Esophagus muscularis mucosa (tissue), 4 donors: ENCODE measurements around the gene MBD3. TPM values are rescaled to one million over a fixed set of nuclear protein-coding genes. Genes with fewer than 3 reads are reported as not detected.

ENCODE experiments used
- DNase-seq: peaks from one replicate; pipeline ENCODE4 v3.0.0-alpha.2; 2017; ENCODE audit errors: extremely low spot score
- H3K27ac ChIP-seq, 4 donors: fragments of 200-600 bp; sonication (generic); replicated peaks in 1 of 4; 1 replicate in 3 of 4; 2 replicates in 1 of 4; pipeline ENCODE4 v1.5.1; 2016 to 2019; ENCODE audit warnings: mild to moderate bottlenecking in 1 of 4
- H3K27me3 ChIP-seq, 4 donors: fragments of 200-600 bp; sonication (generic); one replicate each; pipeline versions ENCODE4 v1.5.1 to v1.6.0; 2016 to 2019
- H3K36me3 ChIP-seq, 4 donors: fragments of 200-600 bp; sonication (generic); one replicate each; pipeline ENCODE4 v1.5.1; 2016 to 2019
- H3K4me1 ChIP-seq, 4 donors: fragments of 200-600 bp; sonication (generic); one replicate each; pipeline ENCODE4 v1.5.1; 2016 to 2019
- H3K4me3 ChIP-seq, 4 donors: fragments of 200-600 bp; sonication (generic); 1 replicate in 2 of 4; 2 replicates in 2 of 4; pipeline ENCODE4 v1.5.1; 2016 to 2019; ENCODE audit warnings: mild to moderate bottlenecking in 4 of 4, moderate library complexity in 1 of 4
- H3K9me3 ChIP-seq, 4 donors: fragments of 200-600 bp; sonication (generic); 1 replicate in 3 of 4; 2 replicates in 1 of 4; pipeline ENCODE4 v1.5.1; 2016 to 2019
- CTCF ChIP-seq, 3 experiments: fragments of 200-600 bp in 2 of 3; fragments of 450-650 bp in 1 of 3; sonication (generic) in 2 of 3; IDR thresholded peaks; one replicate each; pipeline ENCODE4 v1.5.1; 2017 to 2019; ENCODE audit warnings: antibody characterized with exemption in 3 of 3, mild to moderate bottlenecking in 2 of 3, moderate library complexity in 1 of 3
- EP300 ChIP-seq: sonication (generic); formaldehyde crosslinking; IDR thresholded peaks from one replicate; pipeline ENCODE4 v1.6.1; 2017; ENCODE audit warnings: antibody characterized with exemption
- POLR2A ChIP-seq: fragments of 450-650 bp; IDR thresholded peaks from one replicate; pipeline ENCODE4 v1.6.1; 2017; ENCODE audit warnings: antibody characterized with exemption, moderate library complexity, mild to moderate bottlenecking, low read depth
- POLR2AphosphoS5 ChIP-seq, 2 donors: sonication (generic); formaldehyde crosslinking; IDR thresholded peaks; one replicate each; pipeline ENCODE4 v1.6.1; 2017; ENCODE audit warnings: antibody characterized with exemption in 2 of 2
- WGBS: methylation state at CpG from one replicate; pipeline ENCODE4 v1.1.5; 2018; 5-methylcytosine and 5-hydroxymethylcytosine counted together
- intact Hi-C: fragments of 100-400 bp; cut with DNase I; formaldehyde crosslinking; loops from one replicate; pipeline ENCODE4 v1.15.1; 2023
- total RNA-seq, 4 donors: library from RNA; depleted of rRNA; stranded (reverse); fragments of >200 nt; gene quantifications; one replicate each; pipeline versions ENCODE4 v1.1.0 to v1.2.1, GENCODE V29; 2016

MBD3 gene
- total RNA-seq, 4 donors from 2014 or later = 81.8 to 152 (median 114) TPM

DNA sequence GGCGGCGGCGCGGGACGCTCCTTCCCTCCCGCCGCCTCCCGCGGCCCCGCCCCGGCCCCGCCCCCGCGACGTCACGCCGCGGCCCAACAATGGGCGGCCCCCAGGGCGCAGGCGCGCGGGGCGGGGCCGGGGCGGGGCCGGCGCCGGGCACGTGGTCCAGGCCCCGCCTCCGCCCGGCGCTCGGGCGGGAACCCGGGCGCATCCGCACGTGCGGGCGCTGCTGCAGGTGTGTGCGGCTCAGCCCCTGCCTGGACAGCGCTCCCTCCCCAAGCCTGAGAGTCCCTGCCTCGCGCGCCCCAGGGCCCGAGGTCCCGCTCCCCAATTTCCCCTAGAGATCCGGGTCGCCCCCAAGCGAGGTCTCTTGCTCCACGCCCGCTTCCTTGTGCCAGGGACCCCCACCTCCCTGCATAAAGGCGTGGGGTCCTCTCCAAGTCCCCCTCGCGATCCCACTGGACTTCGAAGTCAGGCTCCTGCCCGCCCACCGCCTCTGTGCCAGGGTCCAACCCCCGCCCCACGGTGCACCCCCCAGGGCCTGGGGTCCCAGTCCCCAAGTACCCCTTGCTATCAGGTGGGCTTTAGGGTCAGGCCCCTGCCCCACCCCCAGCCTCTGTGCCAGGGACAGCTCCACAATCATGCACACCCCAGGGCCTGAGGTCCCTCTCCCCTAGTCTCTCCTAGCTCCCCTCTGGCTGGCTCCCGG is 24.2 kb downstream of the MBD3 start, which contains the start of gene MEX3D:
TSS of gene MEX3D (minus strand) at position 6 of the 700 bp plus-strand sequence. CDS start 267 bp downstream, outside the sequence.
- Histone ChIP-seq H3K27me3 (no peaks in the 10 kb centered on the region), H3K4me1 (peaks cover 12 to 38% (median 27%) of the 10 kb centered on the region in 4 donors), H3K9me3 (no peaks in the 10 kb centered on the region), H3K36me3 (peaks cover 0 to 3% (median 0%) of the 10 kb centered on the region in 4 donors), H3K27ac (peak within 1 kb of the TSS; percentile 87 to 91 (median 90)), H3K4me3 (peak within 1 kb of the TSS; percentile 76 to 86 (median 78))
- 12% methylated on average over 17 of the region's 63 CpGs for WGBS
- TF ChIP-seq POLR2A (no peak), EP300 (no peak), CTCF (IDR thresholded peaks at IDR 0.05) (no peak), POLR2AphosphoS5 (IDR thresholded peaks at IDR 0.05) (no peak)
- intact Hi-C loops = loop anchor here (5.0 kb wide), 1 partner anchor 34 kb away; no protein-coding TSS in a partner anchor
- DNase-seq = no peak

DNA sequence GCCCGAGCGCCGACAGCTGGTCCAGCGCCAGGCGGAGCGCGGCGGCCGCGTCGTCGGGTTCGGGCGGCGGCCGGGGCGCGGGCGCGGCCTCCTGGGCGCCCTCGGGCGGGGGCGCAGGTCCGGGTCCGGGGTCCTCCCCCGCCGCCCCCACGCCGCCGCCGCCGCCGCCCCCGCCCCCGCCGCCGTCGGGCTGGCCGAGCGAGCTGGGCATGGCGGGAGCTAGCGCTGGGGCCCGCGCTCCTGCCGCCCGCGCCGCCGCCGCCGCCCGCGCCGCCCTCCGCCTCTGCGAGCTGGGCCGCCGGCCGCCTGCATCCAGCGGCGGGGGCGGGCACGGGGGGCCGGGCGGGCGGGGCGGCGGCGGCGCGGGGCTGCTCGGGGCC is 24.8 kb downstream of the MBD3 start:
- Histone ChIP-seq H3K36me3 (peaks cover 0 to 3% (median 1%) of the 10 kb centered on the region in 4 donors), H3K27ac (peak overlapping the region in 1 of 4 donors; percentile 89), H3K9me3 (no peaks in the 10 kb centered on the region), H3K4me3 (peak overlapping the region; percentile 76 to 86 (median 78)), H3K27me3 (no peaks in the 10 kb centered on the region), H3K4me1 (peaks cover 12 to 38% (median 27%) of the 10 kb centered on the region in 4 donors)
- WGBS = no CpG with 5 or more reads among the region's 73 CpGs
- intact Hi-C loops = loop anchor here (5.0 kb wide), 1 partner anchor 34 kb away; no protein-coding TSS in a partner anchor
- no peak for TF ChIP-seq CTCF (IDR thresholded peaks at IDR 0.05)
- DNase-seq = no peak

GRCh38 chr19:1567116-1567847 is 25.4 kb downstream of the MBD3 start:
- Histone ChIP-seq H3K4me1 (peaks cover 12 to 38% (median 27%) of the 10 kb centered on the region in 4 donors), H3K27me3 (no peaks in the 10 kb centered on the region), H3K4me3 (peak overlapping the region; percentile 76 to 86 (median 78)), H3K27ac (peak overlapping the region; percentile 87 to 91 (median 90)), H3K9me3 (no peaks in the 10 kb centered on the region), H3K36me3 (peaks cover 0 to 5% (median 1%) of the 10 kb centered on the region in 4 donors)
- TF ChIP-seq POLR2A (no peak), CTCF (IDR thresholded peaks at IDR 0.05) (no peak), EP300 (no peak), POLR2AphosphoS5 (IDR thresholded peaks at IDR 0.05) (no peak)
- no peak for DNase-seq
- intact Hi-C loops = loop anchor here (5.0 kb wide), 1 partner anchor 35 kb away; no protein-coding TSS in a partner anchor
- no CpG with 5 or more reads among the region's 108 CpGs for WGBS

- H3K36me3 ChIP-seq = peaks cover 0 to 5% (median 1%) of the 10 kb centered on the region in 4 donors
- H3K4me1 ChIP-seq = peaks cover 12 to 38% (median 27%) of the 10 kb centered on the region in 4 donors
- WGBS = 26% methylated on average over 23 of the region's 42 CpGs
- peak overlapping the region; percentile 87 to 91 (median 90) for H3K27ac ChIP-seq
- no peaks in the 10 kb centered on the region for H3K9me3 ChIP-seq
- no peak for DNase-seq
- H3K27me3 ChIP-seq = no peaks in the 10 kb centered on the region
- TF ChIP-seq EP300 (no peak), POLR2AphosphoS5 (IDR thresholded peaks at IDR 0.05) (peak; percentile 82 to 88), CTCF (IDR thresholded peaks at IDR 0.05) (no peak)
- intact Hi-C loops = loop anchor here (5.0 kb wide), 1 partner anchor 36 kb away; no protein-coding TSS in a partner anchor
- peak overlapping the region; percentile 76 to 86 (median 78) for H3K4me3 ChIP-seq
Observed at GRCh38 chr19:1566392-1567115, 26.1 kb downstream of the MBD3 start.
